Neuronal stem cell (in vitro differentiated cells): ENCODE results near the gene GOLIM4.

ENCODE experiments used
- DNase-seq: peaks from one replicate; pipeline ENCODE4 v3.0.0-alpha.2; 2013; ENCODE audit warnings: low spot score
- H2AFZ ChIP-seq: one replicate; pipeline ENCODE4 v1.6.1; 2013; ENCODE audit warnings: mild to moderate bottlenecking, low read length, inconsistent platforms
- H2AK5ac ChIP-seq: 2 replicates; pipeline ENCODE4 v1.6.1; 2013; ENCODE audit warnings: low read depth, mild to moderate bottlenecking, inconsistent platforms, low read length, moderate library complexity, mixed read lengths
- H2BK120ac ChIP-seq: 2 replicates; pipeline ENCODE4 v1.6.1; 2013; ENCODE audit warnings: low read depth, mild to moderate bottlenecking, inconsistent platforms, low read length, moderate library complexity, mixed read lengths
- H2BK12ac ChIP-seq: one replicate; pipeline ENCODE4 v1.6.1; 2013; ENCODE audit warnings: low read length, inconsistent platforms
- H2BK15ac ChIP-seq: 2 replicates; pipeline ENCODE4 v1.6.1; 2013; ENCODE audit warnings: mild to moderate bottlenecking, low read length, inconsistent platforms, mixed read lengths
- H2BK5ac ChIP-seq: one replicate; pipeline ENCODE4 v1.6.1; 2013; ENCODE audit warnings: inconsistent platforms, mild to moderate bottlenecking, low read length, moderate library complexity
- H3K14ac ChIP-seq: one replicate; pipeline ENCODE4 v1.6.1; 2013; ENCODE audit warnings: low read length, inconsistent platforms
- H3K18ac ChIP-seq: 2 replicates; pipeline ENCODE4 v1.6.1; 2013; ENCODE audit warnings: low read length, inconsistent platforms
- H3K23ac ChIP-seq: 2 replicates; pipeline ENCODE4 v1.6.1; 2013; ENCODE audit warnings: low read depth, mild to moderate bottlenecking, mixed read lengths, low read length, inconsistent platforms; ENCODE audit not compliant: poor library complexity
- H3K27ac ChIP-seq: replicated peaks from 3 replicates; pipeline ENCODE4 v1.5.1; 2013; ENCODE audit warnings: low read length, inconsistent platforms
- H3K27me3 ChIP-seq, 3 experiments: 2 replicates each; pipeline ENCODE4 v1.6.1; 2013; ENCODE audit warnings: low read length in 3 of 3, mild to moderate bottlenecking in 2 of 3, inconsistent platforms in 1 of 3, low read depth in 1 of 3, mixed read lengths in 1 of 3, moderate library complexity in 1 of 3; ENCODE audit not compliant: control insufficient read depth in 3 of 3, insufficient read depth in 3 of 3
- H3K36me3 ChIP-seq, 2 donors: replicated peaks in 1 of 2; 2 replicates each; pipeline ENCODE4 v1.6.1; 2013; ENCODE audit warnings: low read length in 2 of 2; ENCODE audit not compliant: control insufficient read depth in 2 of 2, insufficient read depth in 2 of 2
- H3K4ac ChIP-seq: 2 replicates; pipeline ENCODE4 v1.6.1; 2013; ENCODE audit warnings: inconsistent platforms, mild to moderate bottlenecking, low read length, moderate library complexity
- H3K4me1 ChIP-seq, 2 donors: 1 replicate in 1 of 2; 2 replicates in 1 of 2; pipeline ENCODE4 v1.6.1; 2013; ENCODE audit warnings: low read length in 2 of 2, low read depth in 1 of 2; ENCODE audit not compliant: control insufficient read depth in 2 of 2, insufficient read depth in 1 of 2
- H3K4me2 ChIP-seq: one replicate; pipeline ENCODE4 v1.6.1; 2013; ENCODE audit warnings: mild to moderate bottlenecking, low read length, inconsistent platforms; ENCODE audit not compliant: insufficient read depth, poor library complexity, severe bottlenecking
- H3K4me3 ChIP-seq, 2 donors: 2 replicates each; pipeline ENCODE4 v1.5.1; 2013; ENCODE audit warnings: low read length in 2 of 2, mild to moderate bottlenecking in 2 of 2, inconsistent platforms in 1 of 2, moderate library complexity in 1 of 2
- H3K79me1 ChIP-seq: one replicate; pipeline ENCODE4 v1.6.1; 2013; ENCODE audit warnings: low read depth, mild to moderate bottlenecking, inconsistent platforms, low read length, moderate library complexity
- H3K9ac ChIP-seq: one replicate; pipeline ENCODE4 v1.6.1; 2013; ENCODE audit warnings: mild to moderate bottlenecking, low read depth, low read length, inconsistent platforms; ENCODE audit not compliant: poor library complexity
- H3K9me3 ChIP-seq, 2 donors: replicated peaks in 1 of 2; 2 replicates each; pipeline versions ENCODE3 to v1.6.1; 2013; ENCODE audit warnings: low read length in 2 of 2, mild to moderate bottlenecking in 2 of 2, inconsistent platforms in 1 of 2, low read depth in 1 of 2, mixed read lengths in 1 of 2, moderate library complexity in 1 of 2; ENCODE audit not compliant: control insufficient read depth in 2 of 2, insufficient read depth in 1 of 2
- H4K8ac ChIP-seq: one replicate; pipeline ENCODE4 v1.6.1; 2013; ENCODE audit warnings: low read depth, mild to moderate bottlenecking, inconsistent platforms, low read length, moderate library complexity
- H4K91ac ChIP-seq: one replicate; pipeline ENCODE4 v1.6.1; 2013; ENCODE audit warnings: low read length, low read depth, mild to moderate bottlenecking, inconsistent platforms; ENCODE audit not compliant: poor library complexity
- WGBS, 2 donors: extraction: QIAGEN DNeasy Blood & Tissue Kit; methylation state at CpG; one replicate each; pipeline ENCODE4 v1.1.7; 2013; ENCODE audit warnings: missing lambda C conversion rate in 2 of 2, mixed read lengths in 1 of 2; ENCODE audit not compliant: insufficient read length in 2 of 2, insufficient replicate concordance in 1 of 2; ENCODE audit errors: extremely low coverage in 2 of 2; 5-methylcytosine and 5-hydroxymethylcytosine counted together

The GOLIM4 gene

GRCh38 chr3:168040607-168041208, 55.0 kb downstream of the GOLIM4 start:
- H2AK5ac ChIP-seq, result no peak overlapping the region
- H3K4me2 ChIP-seq, result no peak overlapping the region
- no peak overlapping the region for H2AFZ ChIP-seq
- H3K36me3 ChIP-seq, result peaks cover 5 to 46% of the 10 kb centered on the region in 2 donors
- H2BK12ac ChIP-seq, result no peak overlapping the region
- no peak overlapping the region for H3K23ac ChIP-seq
- no peak overlapping the region for H2BK120ac ChIP-seq
- H2BK5ac ChIP-seq, result no peak overlapping the region
- no peak overlapping the region for H3K9ac ChIP-seq
- no peak overlapping the region for H3K14ac ChIP-seq
- H4K8ac ChIP-seq, result no peak overlapping the region
- H2BK15ac ChIP-seq, result no peak overlapping the region
- no peak overlapping the region for H3K4ac ChIP-seq
- no peaks in the 10 kb centered on the region for H3K79me1 ChIP-seq
- DNase-seq, result no peak
- no peaks in the 10 kb centered on the region for H3K4me1 ChIP-seq
- no peak overlapping the region for H3K4me3 ChIP-seq
- H3K27ac ChIP-seq, result no peak overlapping the region
- no peak overlapping the region for H4K91ac ChIP-seq
- no peaks in the 10 kb centered on the region for H3K27me3 ChIP-seq
- H3K18ac ChIP-seq, result no peak overlapping the region
- H3K9me3 ChIP-seq, result no peaks in the 10 kb centered on the region
- WGBS, 2 donors, result no CpG with 5 or more reads among the region's 6 CpGs

- Histone ChIP-seq H3K4ac (no peak overlapping the region), H3K9ac (no peak overlapping the region), H2BK12ac (no peak overlapping the region), H3K79me1 (no peaks in the 10 kb centered on the region), H2BK120ac (no peak overlapping the region), H3K23ac (no peak overlapping the region), H3K4me2 (no peak overlapping the region), H3K18ac (no peak overlapping the region), H3K9me3 (peaks cover 0 to 1% of the 10 kb centered on the region in 2 donors), H4K91ac (no peak overlapping the region), H3K36me3 (peaks cover 11 to 47% of the 10 kb centered on the region in 2 donors), H3K14ac (no peak overlapping the region), H2AK5ac (no peak overlapping the region), H4K8ac (no peak overlapping the region), H2BK15ac (no peak overlapping the region), H2AFZ (no peak overlapping the region), H3K4me1 (no peaks in the 10 kb centered on the region), H3K4me3 (no peak overlapping the region), H3K27ac (no peak overlapping the region), H2BK5ac (no peak overlapping the region), H3K27me3 (no peaks in the 10 kb centered on the region)
- WGBS, 2 donors, result no CpG with 5 or more reads among the region's 2 CpGs
- no peak for DNase-seq
These were observed 58.7 kb downstream of the GOLIM4 start for GRCh38 chr3:168037020-168037419.

- H2BK120ac ChIP-seq, result no peak overlapping the region
- no peak overlapping the region for H3K18ac ChIP-seq
- H4K91ac ChIP-seq, result no peak overlapping the region
- no peak overlapping the region for H2BK15ac ChIP-seq
- no peak overlapping the region for H2AK5ac ChIP-seq
- H3K23ac ChIP-seq, result no peak overlapping the region
- no peak overlapping the region for H3K14ac ChIP-seq
- no peaks in the 10 kb centered on the region for H3K27me3 ChIP-seq
- no peak overlapping the region for H3K27ac ChIP-seq
- H3K9ac ChIP-seq, result no peak overlapping the region
- H3K9me3 ChIP-seq, result peaks cover 0 to 1% of the 10 kb centered on the region in 2 donors
- no CpG with 5 or more reads among the region's 4 CpGs for WGBS, 2 donors
- H4K8ac ChIP-seq, result no peak overlapping the region
- H3K36me3 ChIP-seq, result peaks cover 11 to 48% of the 10 kb centered on the region in 2 donors
- H3K4ac ChIP-seq, result no peak overlapping the region
- H2BK12ac ChIP-seq, result no peak overlapping the region
- H3K79me1 ChIP-seq, result no peaks in the 10 kb centered on the region
- H3K4me1 ChIP-seq, result no peaks in the 10 kb centered on the region
- DNase-seq, result no peak
- no peak overlapping the region for H3K4me3 ChIP-seq
- no peak overlapping the region for H2AFZ ChIP-seq
- H2BK5ac ChIP-seq, result no peak overlapping the region
- no peak overlapping the region for H3K4me2 ChIP-seq
These were observed 59.1 kb downstream of the GOLIM4 start for GRCh38 chr3:168036619-168037018.

GRCh38 chr3:168034152-168034928, 61.4 kb downstream of the GOLIM4 start:
- H3K27ac ChIP-seq, result no peak overlapping the region

More at GRCh38 chr3:168034152-168034928, 61.4 kb downstream of the GOLIM4 start:
- no peak overlapping the region for H2BK120ac ChIP-seq
- H3K79me1 ChIP-seq, result no peaks in the 10 kb centered on the region
- no peak overlapping the region for H2BK15ac ChIP-seq
- no CpG with 5 or more reads among the region's 5 CpGs for WGBS, 2 donors
- H3K9ac ChIP-seq, result no peak overlapping the region
- no peak overlapping the region for H2AK5ac ChIP-seq
- H2BK12ac ChIP-seq, result no peak overlapping the region
- H3K23ac ChIP-seq, result no peak overlapping the region
- no peak overlapping the region for H2BK5ac ChIP-seq
- H3K18ac ChIP-seq, result no peak overlapping the region
- H3K4me3 ChIP-seq, result no peak overlapping the region
- H3K4me1 ChIP-seq, result no peaks in the 10 kb centered on the region
- H3K9me3 ChIP-seq, result peaks cover 0 to 1% of the 10 kb centered on the region in 2 donors
- DNase-seq, result no peak
- H3K4me2 ChIP-seq, result no peak overlapping the region
- H3K27me3 ChIP-seq, result no peaks in the 10 kb centered on the region
- H3K14ac ChIP-seq, result no peak overlapping the region
- no peak overlapping the region for H3K4ac ChIP-seq
- H3K36me3 ChIP-seq, result peaks cover 15 to 47% of the 10 kb centered on the region in 2 donors
- H4K8ac ChIP-seq, result peak overlapping the region; percentile 17
- no peak overlapping the region for H2AFZ ChIP-seq
- no peak overlapping the region for H4K91ac ChIP-seq
